Tibial nerve (tissue), 4 donors: ENCODE measurements around the gene TEX28. TPM values are rescaled to one million over a fixed set of nuclear protein-coding genes. Genes with fewer than 3 reads are reported as not detected.

ENCODE experiments used
- DNase-seq, 2 donors: peaks; one replicate each; pipeline ENCODE4 v3.0.0-alpha.2; 2019; ENCODE audit warnings: low spot score in 2 of 2
- H3K27ac ChIP-seq, 4 donors: fragments of 200-600 bp; sonication (generic) in 3 of 4; one replicate each; pipeline ENCODE4 v1.5.1; 2017 to 2019; ENCODE audit warnings: mild to moderate bottlenecking in 1 of 4
- H3K27me3 ChIP-seq, 2 donors: fragments of 200-600 bp; sonication (generic) in 1 of 2; one replicate each; pipeline versions ENCODE4 v1.5.1 to v1.6.0; 2017 to 2019
- H3K36me3 ChIP-seq, 3 donors: fragments of 200-600 bp; sonication (generic); one replicate each; pipeline ENCODE4 v1.5.1; 2018 to 2019
- H3K4me1 ChIP-seq, 4 donors: fragments of 200-600 bp; sonication (generic) in 3 of 4; one replicate each; pipeline ENCODE4 v1.5.1; 2017 to 2019
- H3K4me3 ChIP-seq, 4 donors: fragments of 200-600 bp; sonication (generic) in 3 of 4; one replicate each; pipeline ENCODE4 v1.5.1; 2017 to 2019; ENCODE audit warnings: mild to moderate bottlenecking in 1 of 4, moderate library complexity in 1 of 4
- H3K9me3 ChIP-seq, 4 donors: fragments of 200-600 bp; sonication (generic) in 3 of 4; one replicate each; pipeline ENCODE4 v1.5.1; 2017 to 2019
- CTCF ChIP-seq, 5 experiments: fragments of 200-600 bp in 3 of 5; fragments of 450-650 bp in 2 of 5; sonication (generic) in 3 of 5; IDR thresholded peaks; one replicate each; pipeline ENCODE4 v1.5.1; 2016 to 2019; ENCODE audit warnings: antibody characterized with exemption in 5 of 5, mild to moderate bottlenecking in 3 of 5, moderate library complexity in 2 of 5
- EP300 ChIP-seq, 2 donors: sonication (generic); formaldehyde crosslinking; IDR thresholded peaks; one replicate each; pipeline ENCODE4 v1.6.1; 2017; ENCODE audit warnings: antibody characterized with exemption in 2 of 2, mild to moderate bottlenecking in 1 of 2
- POLR2A ChIP-seq, 2 donors: fragments of 450-650 bp; IDR thresholded peaks; one replicate each; pipeline ENCODE4 v1.6.1; 2017; ENCODE audit warnings: antibody characterized with exemption in 2 of 2, mild to moderate bottlenecking in 2 of 2, moderate library complexity in 2 of 2
- WGBS, 2 donors: methylation state at CpG; one replicate each; pipeline ENCODE4 v1.1.5; 2018; 5-methylcytosine and 5-hydroxymethylcytosine counted together
- total RNA-seq, 4 donors: library from RNA; depleted of rRNA; stranded (reverse); fragments of >200 nt; gene quantifications; one replicate each; pipeline ENCODE4 v1.1.0, GENCODE V29; 2016

The TEX28 gene
- total RNA-seq, 4 donors from 2014 or later, result not detected

GRCh38 chrX:154309041-154309775, 14.3 kb upstream of the TEX28 start:
- H3K27me3 ChIP-seq, result no peaks in the 10 kb centered on the region
- 85 to 94% methylated on average over 14 to 16 of the region's 16 CpGs for WGBS, 2 donors
- TF ChIP-seq CTCF (IDR thresholded peaks at IDR 0.05) (no peak), EP300 (IDR thresholded peaks at IDR 0.05) (no peak), POLR2A (IDR thresholded peaks at IDR 0.05) (no peak)

GRCh38 chrX:154308108-154308946, 13.4 kb upstream of the TEX28 start:
- Histone ChIP-seq H3K36me3 (no peaks in the 10 kb centered on the region), H3K27me3 (no peaks in the 10 kb centered on the region), H3K9me3 (no peaks in the 10 kb centered on the region), H3K4me1 (peaks cover 0 to 4% (median 0%) of the 10 kb centered on the region in 4 donors), H3K27ac (no peak overlapping the region), H3K4me3 (no peak overlapping the region)
- peak; percentile 44 to 78 for DNase-seq
- TF ChIP-seq CTCF (IDR thresholded peaks at IDR 0.05), result peak; percentile 61 to 69 (median 65)
- TF ChIP-seq POLR2A (IDR thresholded peaks at IDR 0.05), result no peak
- no peak for TF ChIP-seq EP300 (IDR thresholded peaks at IDR 0.05)
- 49 to 58% methylated on average over 9 of the region's 9 CpGs for WGBS, 2 donors

More at GRCh38 chrX:154309041-154309775, 14.3 kb upstream of the TEX28 start:
- no peak for DNase-seq
- Histone ChIP-seq H3K27ac (no peak overlapping the region), H3K4me3 (no peak overlapping the region), H3K36me3 (no peaks in the 10 kb centered on the region), H3K4me1 (peaks cover 0 to 4% (median 0%) of the 10 kb centered on the region in 4 donors), H3K9me3 (no peaks in the 10 kb centered on the region)

- no peaks in the 10 kb centered on the region for H3K27me3 ChIP-seq
- DNase-seq, result no peak
- no peaks in the 10 kb centered on the region for H3K9me3 ChIP-seq
- H3K4me1 ChIP-seq, result peaks cover 0 to 4% (median 0%) of the 10 kb centered on the region in 4 donors
- H3K36me3 ChIP-seq, result no peaks in the 10 kb centered on the region
- TF ChIP-seq EP300 (IDR thresholded peaks at IDR 0.05), result no peak
- TF ChIP-seq CTCF (IDR thresholded peaks at IDR 0.05), result no peak
- TF ChIP-seq POLR2A (IDR thresholded peaks at IDR 0.05), result no peak
- 71 to 74% methylated on average over 3 to 6 of the region's 6 CpGs for WGBS, 2 donors
- H3K27ac ChIP-seq, result no peak overlapping the region
- H3K4me3 ChIP-seq, result no peak overlapping the region
Observed at GRCh38 chrX:154307202-154307601, 12.3 kb upstream of the TEX28 start.

GRCh38 chrX:154305541-154306205, 10.7 kb upstream of the TEX28 start:
- H3K27ac ChIP-seq, result no peak overlapping the region
- H3K27me3 ChIP-seq, result no peaks in the 10 kb centered on the region
- no peaks in the 10 kb centered on the region for H3K9me3 ChIP-seq
- H3K4me1 ChIP-seq, result peaks cover 0 to 4% (median 0%) of the 10 kb centered on the region in 4 donors
- no peak for DNase-seq
- no peaks in the 10 kb centered on the region for H3K36me3 ChIP-seq
- H3K4me3 ChIP-seq, result no peak overlapping the region
- no peak for TF ChIP-seq POLR2A (IDR thresholded peaks at IDR 0.05)
- TF ChIP-seq CTCF (IDR thresholded peaks at IDR 0.05), result no peak
- TF ChIP-seq EP300 (IDR thresholded peaks at IDR 0.05), result no peak
- WGBS, 2 donors, result 79 to 84% methylated on average over 10 to 11 of the region's 11 CpGs
